ENCODE data around the gene CGREF1.

- TF ChIP-seq POLR2A (IDR thresholded peaks at IDR 0.05) = no peak
- no peak for TF ChIP-seq CTCF (IDR thresholded peaks at IDR 0.05)
These were observed 26.9 kb downstream of the CGREF1 start for GRCh38 chr2:27091746-27092695.

All from esophagus squamous epithelium (tissue), 4 donors.